Fibroblast of mammary gland (primary cell): ENCODE results near the gene LAMC3.

Experiments used
- DNase-seq: peaks from one replicate; pipeline ENCODE4 v3.0.0-alpha.2; 2010; ENCODE audit warnings: low read depth
- H3K4me3 ChIP-seq: 2 replicates; pipeline ENCODE4 v1.5.1; 2011; ENCODE audit warnings: low read depth, mild to moderate bottlenecking, low read length, moderate library complexity; ENCODE audit not compliant: control insufficient read depth
- TF ChIP-seq, protein P1 (sequence below): conservative IDR thresholded peaks from 2 replicates; pipeline ENCODE4 v1.5.1; 2011; ENCODE audit warnings: low read depth, low read length, inconsistent platforms; ENCODE audit not compliant: control insufficient read depth, insufficient read depth

Gene LAMC3

DNA sequence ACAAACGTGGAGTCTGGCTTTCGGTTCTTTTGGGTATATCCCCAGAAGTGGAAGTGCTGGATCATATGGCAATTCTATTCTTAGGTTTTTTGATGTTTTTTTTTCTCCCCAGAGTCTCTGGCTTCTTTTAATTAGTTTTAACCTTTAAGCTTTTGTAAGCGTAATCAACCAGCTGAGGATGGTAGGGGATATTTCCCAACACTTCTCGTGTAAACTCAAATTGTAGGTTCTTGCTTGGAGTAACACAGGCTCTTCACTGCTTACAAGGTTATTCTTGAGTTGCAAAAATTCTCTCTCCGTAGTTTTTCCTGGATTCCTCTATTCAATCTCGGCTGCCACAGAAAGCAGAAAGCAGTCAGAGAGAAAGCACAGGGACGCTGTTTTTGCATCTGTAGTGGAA is 11.9 kb downstream of the LAMC3 start:
- no peak overlapping the region for H3K4me3 ChIP-seq
- no peak for DNase-seq
- TF ChIP-seq, protein P1, sequence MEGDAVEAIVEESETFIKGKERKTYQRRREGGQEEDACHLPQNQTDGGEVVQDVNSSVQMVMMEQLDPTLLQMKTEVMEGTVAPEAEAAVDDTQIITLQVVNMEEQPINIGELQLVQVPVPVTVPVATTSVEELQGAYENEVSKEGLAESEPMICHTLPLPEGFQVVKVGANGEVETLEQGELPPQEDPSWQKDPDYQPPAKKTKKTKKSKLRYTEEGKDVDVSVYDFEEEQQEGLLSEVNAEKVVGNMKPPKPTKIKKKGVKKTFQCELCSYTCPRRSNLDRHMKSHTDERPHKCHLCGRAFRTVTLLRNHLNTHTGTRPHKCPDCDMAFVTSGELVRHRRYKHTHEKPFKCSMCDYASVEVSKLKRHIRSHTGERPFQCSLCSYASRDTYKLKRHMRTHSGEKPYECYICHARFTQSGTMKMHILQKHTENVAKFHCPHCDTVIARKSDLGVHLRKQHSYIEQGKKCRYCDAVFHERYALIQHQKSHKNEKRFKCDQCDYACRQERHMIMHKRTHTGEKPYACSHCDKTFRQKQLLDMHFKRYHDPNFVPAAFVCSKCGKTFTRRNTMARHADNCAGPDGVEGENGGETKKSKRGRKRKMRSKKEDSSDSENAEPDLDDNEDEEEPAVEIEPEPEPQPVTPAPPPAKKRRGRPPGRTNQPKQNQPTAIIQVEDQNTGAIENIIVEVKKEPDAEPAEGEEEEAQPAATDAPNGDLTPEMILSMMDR, result no peak

DNA sequence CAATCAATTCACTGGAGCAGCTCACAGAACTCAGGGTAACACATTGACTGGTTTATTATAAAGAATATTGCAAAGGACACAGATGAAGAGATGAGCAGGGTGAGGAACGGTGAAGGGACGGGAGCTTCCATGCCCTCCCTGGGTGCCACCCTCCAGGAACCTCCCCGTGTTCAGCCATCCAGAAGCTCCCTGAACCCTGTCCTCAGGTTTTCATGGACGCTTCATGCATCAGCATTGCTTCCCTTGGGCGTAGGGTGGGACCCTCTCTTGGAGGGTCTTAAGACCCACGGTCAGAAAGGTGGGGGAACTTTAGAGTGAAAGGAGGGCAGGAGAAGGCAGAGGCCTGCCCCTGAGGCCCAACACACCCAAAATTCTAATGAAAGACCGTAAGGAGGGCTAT is 12.8 kb downstream of the LAMC3 start:
- TF ChIP-seq, protein P1, result no peak
- no peak overlapping the region for H3K4me3 ChIP-seq
- DNase-seq, result no peak

DNA sequence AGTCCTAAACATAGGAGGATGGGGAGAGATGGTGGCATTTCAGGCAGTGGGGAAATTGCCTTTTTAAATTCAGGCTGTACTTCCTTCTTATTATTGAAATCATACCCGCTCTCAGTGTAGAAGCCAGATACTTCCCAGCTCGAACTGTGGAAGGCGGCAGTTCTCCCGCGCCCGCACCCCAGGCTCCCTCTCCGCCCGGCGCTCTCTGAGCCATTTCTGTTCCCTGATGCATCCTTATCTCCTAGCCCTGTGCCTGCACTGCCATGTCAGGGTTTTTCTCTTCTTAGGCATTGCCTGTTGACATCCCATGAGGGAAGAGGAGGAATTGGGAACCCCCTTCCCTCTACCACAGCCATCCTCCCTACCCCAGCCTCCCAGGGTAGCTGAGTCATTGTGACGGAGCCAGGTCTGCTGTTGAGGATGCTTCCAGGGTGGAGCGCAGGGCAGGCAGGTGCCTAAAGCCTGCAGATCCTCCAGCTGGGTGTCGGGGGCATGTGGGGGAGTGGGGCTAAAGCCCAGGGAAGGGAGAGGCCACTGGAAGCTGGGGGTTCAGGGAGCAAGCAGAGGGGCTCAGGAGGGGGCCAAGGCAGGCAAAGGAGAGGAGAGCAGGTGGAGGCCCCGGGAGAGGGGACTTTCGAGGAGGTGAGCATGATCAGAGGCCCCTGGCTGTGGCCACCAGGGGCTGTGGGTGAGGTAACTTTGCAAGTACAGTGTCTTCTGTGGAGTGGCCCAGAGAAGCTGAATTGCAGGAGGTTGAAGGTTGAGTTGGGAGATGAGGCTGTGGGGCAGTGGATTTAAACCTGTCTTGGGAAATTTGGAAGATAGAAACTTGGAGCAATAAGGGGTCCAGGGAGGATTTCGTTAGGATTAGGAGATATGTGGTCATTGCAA is 16.2 kb downstream of the LAMC3 start:
- no peak overlapping the region for H3K4me3 ChIP-seq
- TF ChIP-seq, protein P1, result no peak
- no peak for DNase-seq

DNA sequence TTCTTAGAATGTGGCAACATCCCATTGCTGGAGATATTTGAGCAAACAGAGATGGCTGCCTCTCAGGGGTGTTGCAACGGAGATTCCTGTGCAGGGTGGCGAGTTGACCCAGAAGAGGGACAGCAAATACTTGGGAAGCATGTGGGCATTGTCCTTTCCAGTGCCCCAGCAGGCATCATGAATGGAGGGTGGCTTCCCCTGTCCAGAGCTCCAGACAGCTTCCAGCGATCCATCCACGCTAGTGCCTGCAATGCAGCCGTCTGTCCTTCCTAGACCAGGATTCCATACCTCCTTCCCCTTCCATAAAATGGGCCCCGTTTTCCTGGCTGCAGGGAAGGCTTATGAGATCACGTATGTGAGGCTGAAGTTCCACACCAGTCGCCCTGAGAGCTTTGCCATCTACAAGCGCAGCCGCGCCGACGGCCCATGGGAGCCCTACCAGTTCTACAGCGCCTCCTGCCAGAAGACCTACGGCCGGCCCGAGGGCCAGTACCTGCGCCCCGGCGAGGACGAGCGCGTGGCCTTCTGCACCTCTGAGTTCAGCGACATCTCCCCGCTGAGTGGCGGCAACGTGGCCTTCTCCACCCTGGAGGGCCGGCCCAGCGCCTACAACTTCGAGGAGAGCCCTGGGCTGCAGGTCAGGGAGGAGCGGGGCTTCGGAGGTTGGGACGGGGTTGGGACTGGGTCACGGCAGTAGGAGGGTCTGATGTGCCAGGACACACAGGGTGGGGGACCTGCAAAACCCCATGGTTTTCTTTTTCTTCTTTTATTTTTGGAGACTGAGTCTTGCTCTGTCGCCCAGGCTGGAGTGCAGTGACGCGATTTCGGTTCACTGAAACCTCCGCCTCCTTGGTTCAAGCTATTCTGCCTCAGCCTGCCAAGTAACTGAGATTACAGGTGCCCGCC is 17.2 kb downstream of the LAMC3 start:
- no peak for DNase-seq

DNA sequence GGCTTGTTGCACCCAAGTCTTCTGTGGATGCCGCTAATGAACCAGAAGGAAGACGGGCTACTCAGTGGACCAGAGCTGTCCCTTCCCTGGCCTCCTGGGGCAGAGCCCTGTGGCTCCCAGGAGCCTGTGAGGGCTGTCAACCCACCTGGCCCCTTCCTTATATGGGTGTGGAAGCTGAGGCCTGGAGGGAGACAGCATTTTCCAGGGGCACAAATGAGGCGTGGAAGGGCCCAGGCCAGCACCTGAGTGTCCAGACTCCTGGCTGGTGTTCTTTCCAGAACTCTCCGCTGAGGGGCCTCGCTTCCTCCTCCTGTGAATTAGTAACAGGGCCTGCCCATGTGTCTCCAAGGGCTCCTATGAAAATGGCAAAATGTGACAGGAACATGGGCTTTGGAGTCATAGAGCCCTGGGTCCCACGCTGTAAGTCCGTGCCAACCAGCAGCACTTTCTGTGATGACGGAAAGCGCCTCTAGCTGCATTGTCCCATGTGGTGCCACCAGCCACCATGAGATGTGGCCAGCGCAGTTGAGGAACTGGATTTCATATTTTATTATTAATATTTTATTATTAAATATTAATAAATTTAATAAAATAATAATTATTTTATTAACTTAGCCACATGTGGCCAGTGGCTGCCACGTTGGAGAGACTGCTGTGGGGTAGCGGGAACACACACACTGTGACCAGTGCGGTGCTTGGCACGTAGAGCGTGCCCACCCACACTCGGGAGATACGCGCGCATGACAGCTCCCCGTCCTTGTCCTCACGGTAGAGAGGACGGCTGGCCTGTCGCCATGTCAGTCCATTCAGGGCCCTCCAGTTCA is 18.3 kb downstream of the LAMC3 start:
- TF ChIP-seq, protein P1, result no peak
- no peak for DNase-seq
- no peak overlapping the region for H3K4me3 ChIP-seq

More for the DNA sequence above, 17.2 kb downstream of the LAMC3 start:
- TF ChIP-seq, protein P1, result no peak
- no peak overlapping the region for H3K4me3 ChIP-seq

DNA sequence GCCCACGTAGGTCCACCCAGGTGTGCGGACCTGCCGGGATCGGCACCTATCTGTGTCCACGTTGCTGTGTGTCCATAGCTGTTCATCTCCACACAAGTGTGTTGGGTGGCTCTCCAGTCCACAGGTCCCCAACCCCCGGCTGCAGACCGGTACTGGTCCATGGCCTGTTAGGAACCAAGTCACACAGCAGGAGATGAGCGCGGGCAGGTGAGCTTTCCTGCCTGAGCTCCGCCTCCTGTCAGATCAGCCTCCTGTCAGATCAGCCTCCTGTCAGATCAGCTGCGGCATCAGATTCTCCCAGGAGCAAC is 18.9 kb downstream of the LAMC3 start:
- TF ChIP-seq, protein P1, result no peak
- H3K4me3 ChIP-seq, result no peak overlapping the region
- DNase-seq, result no peak
